A549 (cell line): ENCODE measurements around the gene CA12. TPM values are rescaled to one million over a fixed set of nuclear protein-coding genes. Genes with fewer than 3 reads are reported as not detected.

Experiments
- ATAC-seq, 2 experiments: fragments of 200-7000 bp in 1 of 2; fragments of >200 bp in 1 of 2; cut with Nextera tagmentation in 1 of 2; cut with Tn5 transposase in 1 of 2; 3 replicates each; pipeline versions ENCODE4 v1.8.0 to v1.9.1; 2018 to 2020; ENCODE audit warnings: mild to moderate bottlenecking in 1 of 2, moderate library complexity in 1 of 2
- CTCF ChIA-PET: fragments of 300-600 bp; sonication (Branson Sonifier 250); formaldehyde crosslinking; extraction: SDS; loops from one replicate; lab custom pipeline; 2021; ENCODE audit warnings: antibody characterized with exemption, inconsistent platforms; lab: Yijun Ruan, JAX
- POLR2A ChIA-PET: fragments of 350-600 bp; formaldehyde crosslinking; extraction: SDS; loops from one replicate; lab custom pipeline; 2021; ENCODE audit warnings: antibody characterized with exemption, inconsistent platforms; lab: Yijun Ruan, JAX
- DNase-seq, 2 experiments: peaks; one replicate each; pipeline versions ENCODE4 v3.0.0 to v3.0.0-alpha.2; 2011 to 2016; ENCODE audit warnings: low read depth in 1 of 2, low spot score in 1 of 2
- FAIRE-seq: peaks from 2 replicates; lab custom pipeline; 2011; peaks lifted over from hg19 to GRCh38; lab: Jason Lieb, UNC
- H3K27ac ChIP-seq, 2 experiments: fragments of >200 bp; sonication (Bioruptor Twin); formaldehyde crosslinking; 3 replicates each; pipeline ENCODE4 v1.5.1; 2016 to 2017
- H3K4me1 ChIP-seq: fragments of >200 bp; sonication (Bioruptor Twin); formaldehyde crosslinking; 3 replicates; pipeline ENCODE4 v1.6.1; 2016
- H3K4me2 ChIP-seq: fragments of >200 bp; sonication (Bioruptor Twin); formaldehyde crosslinking; 3 replicates; pipeline ENCODE4 v1.6.1; 2016
- H3K4me3 ChIP-seq: fragments of >200 bp; sonication (Bioruptor Twin); formaldehyde crosslinking; 3 replicates; pipeline ENCODE4 v1.5.1; 2016
- H3K9me3 ChIP-seq: fragments of >200 bp; sonication (Bioruptor Twin); formaldehyde crosslinking; 3 replicates; pipeline ENCODE4 v1.6.1; 2016
- BHLHE40 ChIP-seq: IDR thresholded peaks from 2 replicates; pipeline ENCODE4 v1.6.1; 2012; ENCODE audit warnings: low read depth, low read length, inconsistent platforms
- CBX8 ChIP-seq: fragments of 200-600 bp; sonication (generic); IDR thresholded peaks from 2 replicates; pipeline ENCODE4 v1.6.1; 2016
- CTCF ChIP-seq: fragments of >200 bp; sonication (Bioruptor Twin); formaldehyde crosslinking; IDR thresholded peaks from 3 replicates; pipeline ENCODE4 v1.5.1; 2016
- EHF ChIP-seq: fragments of 250-450 bp; sonication (Bioruptor Pico); IDR thresholded peaks from 2 replicates; pipeline ENCODE4 v1.5.0; 2020; ENCODE audit warnings: mild to moderate bottlenecking
- EHMT2 ChIP-seq: fragments of 200-600 bp; sonication (generic); IDR thresholded peaks from 2 replicates; pipeline ENCODE4 v1.6.1; 2016; ENCODE audit warnings: antibody characterized with exemption, low read depth, mild to moderate bottlenecking, moderate library complexity
- EP300 ChIP-seq, 2 experiments: fragments of >200 bp; sonication (Bioruptor Twin); formaldehyde crosslinking; IDR thresholded peaks; 2 replicates in 1 of 2; 3 replicates in 1 of 2; pipeline ENCODE4 v1.6.1; 2016 to 2017
- FOSB ChIP-seq: fragments of 250-450 bp; sonication (Bioruptor Pico); IDR thresholded peaks from 2 replicates; pipeline ENCODE4 v1.5.0; 2020; ENCODE audit warnings: mild to moderate bottlenecking, moderate library complexity
- HDAC2 ChIP-seq: fragments of 200-600 bp; sonication (generic); IDR thresholded peaks from 2 replicates; pipeline ENCODE4 v1.6.1; 2016
- HMGXB4 ChIP-seq: fragments of 250-450 bp; sonication (Bioruptor Pico); IDR thresholded peaks from 2 replicates; pipeline ENCODE4 v1.5.0; 2021; ENCODE audit warnings: mild to moderate bottlenecking, moderate library complexity, borderline replicate concordance
- HOXA7 ChIP-seq: fragments of 250-450 bp; sonication (Bioruptor Pico); IDR thresholded peaks from 2 replicates; pipeline ENCODE4 v1.5.0; 2020; ENCODE audit warnings: mild to moderate bottlenecking, moderate library complexity
- JUN ChIP-seq, 2 experiments: fragments of >200 bp; sonication (Bioruptor Twin); formaldehyde crosslinking; IDR thresholded peaks; 2 replicates in 1 of 2; 3 replicates in 1 of 2; pipeline ENCODE4 v1.6.1; 2016 to 2017
- KDM1A ChIP-seq: fragments of 200-600 bp; sonication (generic); IDR thresholded peaks from 2 replicates; pipeline ENCODE4 v1.6.1; 2016; ENCODE audit warnings: low read depth, mild to moderate bottlenecking
- KDM5A ChIP-seq: fragments of 200-600 bp; sonication (generic); IDR thresholded peaks from 2 replicates; pipeline ENCODE4 v1.6.1; 2016; ENCODE audit warnings: antibody characterized with exemption, mild to moderate bottlenecking
- MAFK ChIP-seq: fragments of 450-650 bp; IDR thresholded peaks from 2 replicates; pipeline ENCODE4 v1.6.1; 2014; ENCODE audit not compliant: partially characterized antibody
- MYC ChIP-seq: IDR thresholded peaks from 2 replicates; pipeline ENCODE4 v1.6.1; 2012; ENCODE audit warnings: mild to moderate bottlenecking, inconsistent platforms, low read length, improper control_type of control experiment, borderline replicate concordance
- NFE2L2 ChIP-seq: fragments of 150-350 bp; conservative IDR thresholded peaks from 2 replicates; pipeline ENCODE4 v1.6.1; 2014; ENCODE audit warnings: low read length
- PBX3 ChIP-seq: IDR thresholded peaks from 2 replicates; pipeline ENCODE4 v1.6.1; 2012
- PHF8 ChIP-seq: fragments of 200-600 bp; sonication (generic); IDR thresholded peaks from 2 replicates; pipeline ENCODE4 v1.6.1; 2016; ENCODE audit warnings: low read depth, mild to moderate bottlenecking, antibody characterized with exemption, moderate library complexity, borderline replicate concordance
- POLR2A ChIP-seq: IDR thresholded peaks from 2 replicates; pipeline ENCODE4 v1.6.1; 2012; ENCODE audit warnings: mild to moderate bottlenecking, low read length
- REST ChIP-seq: fragments of 200-600 bp; sonication (generic); IDR thresholded peaks from 2 replicates; pipeline ENCODE4 v1.6.1; 2016; ENCODE audit warnings: antibody characterized with exemption, mild to moderate bottlenecking, moderate library complexity
- SREBF2 ChIP-seq: fragments of 450-650 bp; IDR thresholded peaks from 2 replicates; pipeline ENCODE4 v1.6.1; 2014; ENCODE audit warnings: mild to moderate bottlenecking, moderate library complexity
- TFCP2L1 ChIP-seq: fragments of 250-450 bp; sonication (Bioruptor Pico); IDR thresholded peaks from 2 replicates; pipeline ENCODE4 v1.5.0; 2021; ENCODE audit warnings: mild to moderate bottlenecking
- TP53 ChIP-seq: fragments of 250-450 bp; sonication (Bioruptor Pico); IDR thresholded peaks from 2 replicates; pipeline ENCODE4 v1.5.0; 2021; ENCODE audit warnings: mild to moderate bottlenecking, moderate library complexity
- USF2 ChIP-seq: fragments of 450-650 bp; IDR thresholded peaks from 2 replicates; pipeline ENCODE4 v1.6.1; 2014; ENCODE audit warnings: antibody characterized with exemption
- ZC3H11A ChIP-seq: fragments of 450-650 bp; IDR thresholded peaks from 2 replicates; pipeline ENCODE4 v1.6.1; 2014; ENCODE audit warnings: antibody characterized with exemption, mild to moderate bottlenecking
- ZFP36 ChIP-seq: fragments of 450-650 bp; IDR thresholded peaks from 2 replicates; pipeline ENCODE4 v1.6.1; 2014; ENCODE audit warnings: borderline replicate concordance; ENCODE audit not compliant: partially characterized antibody
- WGBS: methylation state at CpG from one replicate; pipeline ENCODE4 v1.1.6; 2017; ENCODE audit errors: missing lambda C conversion rate; 5-methylcytosine and 5-hydroxymethylcytosine counted together
- polyA plus RNA-seq, 4 experiments: library from polyadenylated mRNA; depleted of rRNA in 3 of 4; stranded (reverse); fragments of >200 nt; fragmentation: RNase III in 1 of 4; extraction: RNeasy Plus Mini Kit Qiagen cat#74134 plus additional on column Dnase treatment in 1 of 4; gene quantifications; 2 replicates in 3 of 4; 3 replicates in 1 of 4; pipeline ENCODE4 v1.2.3, GENCODE V29; 2011 to 2017

CA12 gene
- polyA plus RNA-seq, 2 of the 4 experiments (the other 2 are of a cell fraction): 129 to 323 TPM

GRCh38 chr15:63292241-63292640 is 89.4 kb downstream of the CA12 start:
- 83% methylated on average over 3 of the region's 3 CpGs for WGBS
- no peak for ATAC-seq
- no peak overlapping the region for H3K4me2 ChIP-seq
- no peak for DNase-seq
- no peak for TF ChIP-seq NFE2L2
- TF ChIP-seq POLR2A: no peak
- TF ChIP-seq PBX3: no peak
- TF ChIP-seq CTCF: no peak
- TF ChIP-seq EHF (CRISPR knock-in tag): no peak
- TF ChIP-seq CBX8: no peak
- no peak for TF ChIP-seq HMGXB4 (CRISPR knock-in tag)
- no peak for TF ChIP-seq KDM5A
- no peak for TF ChIP-seq REST
- no peak for TF ChIP-seq EP300 (IDR thresholded peaks at IDR 0.05)
- TF ChIP-seq MYC: no peak
- no peak for TF ChIP-seq TFCP2L1 (CRISPR knock-in tag)
- no peak for TF ChIP-seq ZFP36
- TF ChIP-seq BHLHE40: no peak
- no peak for TF ChIP-seq EHMT2
- TF ChIP-seq JUN (IDR thresholded peaks at IDR 0.05): no peak
- TF ChIP-seq USF2: no peak
- no peak for TF ChIP-seq HDAC2
- CTCF ChIA-PET: interaction anchor here (0.6 to 12.5 kb wide), 17 partner anchors 9 to 775 kb away, joined by 3 to 163 read pairs (median 4); partner anchors contain the start of gene RPS27L
- no peak overlapping the region for H3K27ac ChIP-seq
- H3K9me3 ChIP-seq: no peaks in the 10 kb centered on the region
- POLR2A ChIA-PET: interaction anchor here (0.5 kb wide), 1 partner anchor 102 kb away, joined by 3 read pairs; no protein-coding TSS in a partner anchor
- H3K4me3 ChIP-seq: no peak overlapping the region
- H3K4me1 ChIP-seq: peaks cover 9% of the 10 kb centered on the region; the same call in 2 of the 3 replicates
- peak; percentile 74 for FAIRE-seq

- no peaks in the 10 kb centered on the region for H3K9me3 ChIP-seq
- CTCF ChIA-PET: interaction anchor here (0.7 to 12.5 kb wide), 27 partner anchors 8 to 776 kb away, joined by 3 to 163 read pairs (median 4); partner anchors contain the start of gene APH1B
- FAIRE-seq: no peak
- peaks cover 9% of the 10 kb centered on the region; the same call in 2 of the 3 replicates for H3K4me1 ChIP-seq
- no peak for ATAC-seq
- H3K4me2 ChIP-seq: no peak overlapping the region
- no peak overlapping the region for H3K4me3 ChIP-seq
- H3K27ac ChIP-seq: no peak overlapping the region
- peak in 1 of 2 experiments; percentile 17 for DNase-seq
- POLR2A ChIA-PET: interaction anchor here (1.0 kb wide), 1 partner anchor 104 kb away, joined by 3 read pairs; no protein-coding TSS in a partner anchor
- TF ChIP-seq EP300 (IDR thresholded peaks at IDR 0.05) (no peak), TP53 (CRISPR knock-in tag) (no peak), ZC3H11A (no peak), MAFK (no peak), PHF8 (no peak), HOXA7 (CRISPR knock-in tag) (no peak), FOSB (CRISPR knock-in tag) (no peak), SREBF2 (no peak), KDM1A (no peak), REST (no peak)
These were observed 90.1 kb downstream of the CA12 start for GRCh38 chr15:63291507-63291906.
